IPS DF 4.7 (cell line): ENCODE data around the gene APP.

Experiments used
- DNase-seq: peaks from one replicate; pipeline ENCODE4 v3.0.0-alpha.2; 2013; ENCODE audit warnings: low spot score; ENCODE audit errors: extremely low read depth

APP gene

DNA sequence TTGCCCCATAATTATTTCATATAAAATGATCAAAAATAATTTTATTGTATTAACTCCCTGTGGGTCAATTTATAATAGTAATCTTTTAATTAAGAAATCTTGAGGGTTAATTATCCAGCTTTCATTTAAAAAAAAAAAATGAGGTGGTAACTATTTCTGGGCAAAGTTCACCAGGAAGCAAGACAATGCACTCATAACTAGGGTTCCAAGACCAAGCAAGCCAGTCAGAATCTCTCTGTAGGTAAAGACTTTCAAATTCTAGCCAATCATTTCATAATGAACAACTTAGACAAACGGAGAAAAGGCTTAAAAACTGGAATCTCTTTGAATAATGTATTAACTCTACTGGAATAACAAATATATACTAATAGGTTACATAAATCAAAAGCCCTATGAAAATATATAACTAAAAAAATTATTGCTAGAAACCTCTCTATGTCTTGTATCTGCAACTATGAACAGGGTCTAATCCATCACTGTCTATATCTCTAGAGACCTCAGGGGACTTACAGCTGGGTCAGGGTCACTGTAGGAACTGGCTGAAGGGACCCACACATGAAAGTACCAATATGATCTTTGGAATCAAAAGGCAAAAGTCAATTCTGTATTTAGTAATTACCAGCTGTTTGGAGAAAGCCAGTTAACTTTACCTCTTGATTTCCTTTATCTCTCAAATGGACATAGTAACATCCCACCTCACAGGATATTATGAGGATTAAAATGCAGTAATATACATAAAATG is 43.3 kb downstream of the APP start:
- no peak for DNase-seq

DNA sequence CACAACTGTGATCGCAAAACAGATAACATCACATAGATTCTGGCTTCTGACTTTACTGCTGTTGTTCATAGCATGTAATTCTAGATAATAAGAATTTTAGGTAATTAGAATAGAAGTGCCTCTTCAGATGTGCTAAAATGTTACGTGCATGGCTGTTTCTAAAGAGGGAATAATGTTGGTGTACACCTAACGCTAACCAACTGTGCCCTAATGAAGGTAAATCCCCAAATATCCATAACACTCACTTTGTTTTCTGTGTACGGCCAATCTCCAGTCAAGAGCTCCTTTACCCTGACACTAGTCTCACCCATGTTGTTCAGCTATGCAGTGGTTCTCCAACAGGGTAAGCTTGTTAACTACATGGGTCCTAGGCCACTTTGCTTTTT is 44.4 kb downstream of the APP start:
- DNase-seq: no peak

DNA sequence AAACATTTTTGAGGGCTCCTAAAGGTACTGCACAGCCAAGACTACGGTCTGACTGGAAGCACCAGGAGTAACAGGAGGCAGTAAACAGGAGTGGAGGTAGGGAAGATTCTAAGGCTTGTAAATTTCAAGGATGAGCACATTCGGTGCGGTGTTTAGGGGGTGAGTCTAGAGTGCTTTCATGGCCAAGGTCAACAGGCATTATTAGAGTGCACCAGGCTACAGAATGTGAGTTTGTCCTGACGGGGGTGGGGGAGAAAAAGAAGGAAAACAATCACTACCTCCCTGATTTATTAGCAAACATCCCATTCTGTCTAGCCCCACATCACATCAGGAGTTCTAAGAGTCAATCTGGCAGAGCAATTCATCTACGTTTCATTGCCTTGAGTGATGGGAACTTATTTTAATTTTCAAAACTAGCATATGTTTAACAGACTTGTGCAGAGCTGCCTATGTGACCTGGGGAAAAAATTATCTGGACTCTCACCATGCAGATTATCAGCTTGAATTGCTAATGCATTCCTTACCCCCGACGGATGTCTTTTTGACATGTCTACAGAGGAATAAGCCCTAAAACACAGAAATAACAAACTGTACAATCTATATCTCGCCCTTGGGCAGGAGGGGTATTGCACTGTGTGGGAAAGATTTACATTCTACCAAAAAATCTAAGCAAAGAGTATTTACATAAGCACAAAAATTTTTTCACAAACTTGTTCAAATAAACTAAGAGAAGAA is 45.0 kb downstream of the APP start:
- DNase-seq: no peak

DNA sequence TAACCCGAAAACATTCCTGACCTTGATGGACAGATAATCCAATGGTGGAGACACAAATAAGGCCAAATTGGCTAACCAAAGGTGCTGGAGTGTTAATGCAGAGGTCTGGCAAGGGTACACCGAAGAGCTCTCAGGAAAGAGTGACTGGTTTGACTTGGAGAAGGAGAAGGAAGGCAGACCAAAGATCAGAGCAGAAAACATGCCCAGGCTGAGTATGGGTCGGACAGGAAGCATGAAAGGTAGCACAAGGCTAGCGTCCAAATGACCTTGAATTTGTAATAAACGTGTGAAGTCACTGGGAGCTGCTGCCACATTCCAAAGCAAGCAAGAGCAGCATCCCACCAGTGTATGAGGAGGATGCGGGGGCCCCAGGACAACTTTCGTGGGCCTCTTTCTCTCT is 45.7 kb downstream of the APP start:
- no peak for DNase-seq

DNA sequence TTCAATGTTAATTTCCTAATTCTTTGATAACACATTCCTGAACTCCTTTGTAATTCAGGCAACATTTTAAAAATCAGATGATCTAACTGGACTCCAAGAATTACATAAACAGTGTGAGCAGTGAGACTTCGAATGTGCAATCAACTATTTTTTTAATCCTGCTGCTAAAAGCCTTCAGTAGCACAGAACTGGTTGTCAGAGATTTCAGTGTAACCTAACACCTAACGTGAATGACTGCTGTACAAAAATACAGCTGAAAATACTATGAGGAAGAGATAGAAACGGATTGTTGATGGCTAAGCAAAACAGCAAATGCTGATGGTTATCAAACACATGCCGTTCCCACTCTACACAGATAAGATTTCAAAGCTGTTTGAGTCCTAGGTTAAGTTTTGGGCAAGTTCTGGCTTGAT is 46.1 kb downstream of the APP start:
- no peak for DNase-seq

DNA sequence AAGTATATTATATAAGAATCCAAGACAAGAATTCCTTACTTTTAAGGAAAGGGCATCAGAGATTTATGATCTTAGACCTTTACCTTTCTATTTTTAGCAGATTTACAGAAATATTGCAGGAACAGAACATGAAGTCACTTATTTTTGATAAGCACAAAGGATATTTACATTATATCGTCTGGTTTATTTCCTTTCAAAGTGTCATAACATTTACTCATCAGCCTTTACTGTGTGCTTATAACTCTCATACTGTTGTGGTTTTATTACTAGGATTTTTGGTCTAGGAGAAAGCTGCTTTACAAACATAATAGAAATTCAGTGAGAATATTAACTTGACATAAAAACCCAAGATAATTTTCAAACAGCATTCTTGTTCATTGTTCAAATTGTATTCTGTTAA is 47.6 kb downstream of the APP start:
- no peak for DNase-seq

DNA sequence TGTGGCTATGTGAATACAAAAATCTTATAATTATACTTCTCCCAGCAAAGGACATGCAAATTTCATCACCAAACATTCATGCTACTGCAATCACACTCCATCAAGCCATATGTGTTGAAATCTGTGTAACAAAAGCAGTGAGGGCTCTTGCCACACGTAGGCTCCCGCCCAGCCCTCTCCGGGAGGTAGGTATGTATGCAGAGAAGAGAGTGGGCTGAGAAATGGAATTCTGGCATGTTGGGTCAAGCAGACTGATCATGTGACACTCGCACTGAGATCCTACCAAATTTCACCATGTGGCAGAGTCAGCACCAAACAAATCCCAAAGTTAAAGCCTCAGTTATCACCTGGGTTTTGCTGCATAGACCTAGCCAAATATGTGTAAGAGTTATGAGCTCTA is 49.7 kb downstream of the APP start:
- no peak for DNase-seq

DNA sequence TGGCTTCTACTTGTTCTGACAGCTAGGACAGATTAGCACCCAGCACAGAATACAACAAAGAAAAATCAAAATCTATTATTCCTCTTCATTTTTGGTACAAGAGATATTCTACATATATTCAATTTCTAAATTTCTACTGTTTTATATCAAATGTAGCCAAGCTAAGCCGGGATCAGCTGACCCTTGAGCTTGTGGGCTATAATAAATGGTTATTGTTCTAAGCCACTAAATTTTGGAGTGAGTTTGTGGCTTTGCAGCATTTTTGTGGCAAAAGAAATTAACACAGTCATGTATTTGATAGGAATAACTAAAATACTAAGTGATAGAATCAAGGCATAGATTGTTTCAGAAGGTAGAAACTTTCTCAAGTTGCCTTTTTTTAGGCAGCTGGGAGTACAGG is 50.7 kb downstream of the APP start:
- DNase-seq: no peak

DNA sequence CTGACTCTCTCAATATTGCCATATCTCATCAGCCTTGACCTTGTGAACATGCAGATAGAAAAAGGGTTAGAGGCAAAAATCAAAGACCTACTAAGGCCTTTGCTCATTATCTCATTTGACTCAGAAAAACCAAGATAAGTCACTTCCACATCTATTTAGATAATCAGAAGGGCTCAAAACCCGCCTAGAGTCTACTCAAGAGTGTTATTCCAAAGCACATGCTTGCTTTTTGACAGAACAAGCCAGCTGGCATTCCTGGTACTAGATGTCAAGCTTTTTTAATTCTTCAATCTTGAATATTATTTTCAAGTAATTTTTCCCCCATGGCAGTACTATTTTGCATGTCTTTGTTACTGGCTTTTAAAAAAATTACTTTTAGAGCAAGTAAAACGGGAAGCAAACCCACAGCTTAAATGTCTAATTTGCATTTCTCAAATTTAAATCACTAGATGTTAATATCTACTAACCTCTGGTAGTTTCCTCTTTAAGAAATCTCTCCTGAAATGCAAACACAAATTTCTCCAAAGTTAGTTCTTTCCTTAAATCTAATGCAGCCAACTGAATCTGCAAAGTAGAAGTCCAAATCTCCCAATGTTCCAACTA is 51.5 kb downstream of the APP start:
- no peak for DNase-seq

DNA sequence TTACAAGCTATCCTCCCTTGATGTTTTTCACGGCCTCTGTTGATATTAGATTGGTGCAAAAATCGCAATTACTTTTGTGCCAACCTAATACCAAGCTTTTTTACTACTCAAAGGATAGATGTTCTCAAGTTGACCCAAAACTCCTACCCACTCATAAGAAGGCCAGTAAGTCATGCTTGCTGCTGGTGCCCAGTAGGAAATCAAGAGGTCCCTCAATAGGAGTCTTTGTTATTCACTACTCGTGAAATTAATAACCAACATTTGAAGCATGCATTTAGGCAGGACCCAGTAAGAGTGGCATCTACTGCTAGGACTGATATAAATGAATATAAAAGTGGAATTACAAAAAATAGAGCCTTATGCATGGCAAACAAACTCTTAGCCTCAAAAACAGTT is 52.6 kb downstream of the APP start:
- no peak for DNase-seq

DNA sequence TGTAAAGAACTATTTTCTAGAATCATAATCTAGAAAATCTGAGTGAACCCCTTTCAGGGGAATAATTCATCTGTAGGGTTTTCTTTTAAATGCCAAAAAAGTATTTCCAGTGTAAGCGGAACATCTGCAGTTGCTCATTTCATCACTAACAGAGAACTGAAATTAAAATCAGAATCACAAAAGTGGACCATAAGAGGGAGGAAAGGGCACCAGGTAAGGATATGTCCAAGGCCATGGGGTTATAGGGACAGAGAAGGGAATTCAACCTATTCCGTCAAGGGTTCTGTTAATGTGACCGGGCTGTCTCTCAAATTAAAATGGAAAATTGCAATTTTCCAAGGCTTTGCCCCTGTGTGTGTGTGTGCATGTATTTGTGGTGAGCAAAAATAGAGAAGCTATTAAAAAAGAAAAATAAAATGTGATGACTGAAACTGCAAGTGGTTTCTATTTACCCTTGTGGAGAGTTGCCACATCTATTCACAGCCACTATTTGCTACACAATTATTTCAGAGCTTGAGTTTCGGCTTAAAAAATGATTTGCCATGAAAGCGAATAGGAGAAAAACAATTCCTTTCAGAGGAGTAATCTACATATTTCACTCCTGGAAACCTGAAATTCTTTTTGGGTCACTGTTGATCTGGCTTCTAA is 53.1 kb downstream of the APP start:
- DNase-seq: no peak

DNA sequence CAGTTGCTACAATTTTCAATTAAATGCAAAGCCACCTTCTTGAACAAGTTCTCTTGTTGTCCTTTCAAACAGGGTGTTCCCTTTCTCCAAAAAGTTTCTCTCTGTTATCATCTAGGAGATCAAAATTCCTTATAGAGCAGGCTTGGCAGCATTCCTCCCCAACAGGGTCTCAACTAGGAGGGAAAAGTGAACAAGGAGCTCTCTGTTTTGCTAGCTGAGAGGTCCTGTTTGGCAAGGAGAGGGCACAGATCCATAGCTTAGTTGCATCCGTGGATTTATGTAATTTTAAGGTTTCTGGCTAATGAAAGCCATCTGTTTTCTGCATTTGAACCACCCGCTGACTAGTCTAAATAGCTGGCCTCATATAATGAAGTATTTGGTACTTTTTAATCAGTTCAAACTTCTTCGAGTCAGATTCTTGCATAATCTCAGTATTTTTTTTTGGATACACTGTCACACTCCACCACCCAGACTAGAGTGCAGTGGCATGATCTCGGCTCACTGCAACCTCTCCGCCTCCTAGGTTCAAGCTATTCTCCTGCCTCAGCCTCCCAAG is 54.0 kb downstream of the APP start:
- no peak for DNase-seq

DNA sequence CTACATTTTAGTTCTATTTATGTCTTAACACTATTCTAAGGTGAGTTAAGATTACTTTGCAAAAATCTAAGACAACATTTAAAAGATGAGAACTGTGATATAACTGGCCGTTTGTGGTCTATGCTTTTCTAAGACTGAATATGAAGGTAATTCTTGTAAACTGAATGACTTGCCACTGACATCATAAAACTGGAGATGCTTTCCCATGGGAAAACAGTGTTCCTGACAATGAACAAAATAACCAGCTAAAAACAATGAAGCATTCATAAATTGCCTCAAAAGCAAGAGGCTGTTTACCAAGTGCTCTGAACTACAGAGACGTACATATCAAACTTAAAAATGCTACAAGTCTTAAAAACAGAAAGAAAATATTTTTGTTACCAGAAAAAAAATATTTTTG is 54.7 kb downstream of the APP start:
- DNase-seq: no peak

DNA sequence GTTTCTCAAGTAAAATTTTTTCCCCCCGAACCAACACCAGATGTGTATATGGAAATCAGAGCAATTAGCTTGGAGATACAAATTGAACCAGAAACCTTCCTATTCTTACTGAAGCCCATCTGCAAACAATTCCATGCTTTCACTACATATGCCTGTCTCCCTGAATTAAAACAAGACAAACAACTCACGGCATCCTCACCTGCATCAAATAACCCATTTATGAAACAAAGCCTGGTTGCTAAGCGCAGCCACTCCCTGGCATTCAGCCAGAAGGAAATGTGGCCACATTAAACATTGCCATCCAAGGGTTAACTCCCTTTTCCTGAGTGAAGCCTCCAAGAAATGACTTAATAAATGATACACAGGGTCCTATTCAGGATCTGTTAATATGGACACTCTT is 55.3 kb downstream of the APP start:
- DNase-seq: no peak

DNA sequence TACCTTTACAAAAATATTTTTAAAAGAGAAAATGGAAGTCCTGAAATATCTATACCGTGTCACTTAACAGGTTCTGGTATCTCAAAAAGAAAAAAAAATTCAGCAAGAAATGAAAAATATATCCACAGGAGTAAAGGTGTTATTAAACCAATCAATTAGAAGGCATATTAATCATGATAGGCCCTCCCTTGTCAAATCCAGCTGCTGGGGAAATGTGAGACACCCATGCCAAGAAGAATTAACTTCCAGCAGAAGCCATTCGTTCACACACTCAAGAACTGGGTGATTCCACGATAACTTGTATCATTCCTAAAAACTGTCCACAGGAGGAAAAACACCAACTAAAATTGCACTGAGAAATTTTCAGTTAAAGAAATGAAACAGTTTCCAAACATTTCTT is 57.6 kb downstream of the APP start:
- no peak for DNase-seq

DNA sequence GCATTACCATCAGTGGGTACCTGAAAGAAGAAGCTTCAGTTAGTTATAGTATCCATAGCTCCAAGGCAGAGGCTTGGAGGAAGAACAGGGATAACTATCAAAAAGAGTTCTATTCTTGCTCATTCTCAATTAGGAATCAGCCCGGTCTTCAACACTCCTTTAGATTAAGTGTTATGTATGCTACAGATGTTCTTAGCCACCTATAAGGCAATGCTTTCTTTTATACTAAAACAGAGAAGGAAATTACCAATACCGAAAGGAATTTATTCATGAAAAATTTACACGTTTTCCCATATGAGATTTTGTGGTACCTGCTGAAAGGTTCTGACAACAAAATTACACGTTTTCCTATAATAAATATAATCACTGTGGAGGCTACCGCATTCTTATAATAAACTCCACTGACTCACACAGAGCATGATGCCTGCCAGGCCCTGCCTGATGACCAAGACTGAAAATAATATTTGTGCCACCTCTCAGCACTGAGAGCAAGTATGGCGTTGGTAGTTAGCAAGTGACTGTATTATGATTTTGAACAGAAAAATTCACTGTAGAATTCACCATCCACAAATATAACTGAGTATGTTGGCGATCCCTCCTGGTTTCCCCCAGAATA is 58.3 kb downstream of the APP start:
- no peak for DNase-seq

DNA sequence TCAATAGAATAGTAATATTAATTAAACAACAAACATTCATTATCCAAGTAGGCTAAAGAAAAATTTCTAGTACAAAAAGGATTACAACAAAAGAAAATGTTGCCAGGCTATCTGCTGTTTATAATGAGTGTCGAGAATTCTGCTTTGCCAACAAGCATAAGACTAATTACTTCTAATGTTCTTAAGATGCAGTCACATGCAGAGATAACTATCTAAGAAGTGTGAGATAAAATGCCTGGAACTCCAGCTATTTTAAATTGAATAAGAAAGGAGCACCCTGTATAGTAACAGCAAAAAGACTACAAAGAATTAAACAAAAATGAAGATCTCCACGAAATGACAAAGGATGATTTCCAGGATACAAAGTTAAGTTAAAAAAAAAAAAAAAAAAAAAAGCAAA is 59.9 kb downstream of the APP start:
- no peak for DNase-seq

DNA sequence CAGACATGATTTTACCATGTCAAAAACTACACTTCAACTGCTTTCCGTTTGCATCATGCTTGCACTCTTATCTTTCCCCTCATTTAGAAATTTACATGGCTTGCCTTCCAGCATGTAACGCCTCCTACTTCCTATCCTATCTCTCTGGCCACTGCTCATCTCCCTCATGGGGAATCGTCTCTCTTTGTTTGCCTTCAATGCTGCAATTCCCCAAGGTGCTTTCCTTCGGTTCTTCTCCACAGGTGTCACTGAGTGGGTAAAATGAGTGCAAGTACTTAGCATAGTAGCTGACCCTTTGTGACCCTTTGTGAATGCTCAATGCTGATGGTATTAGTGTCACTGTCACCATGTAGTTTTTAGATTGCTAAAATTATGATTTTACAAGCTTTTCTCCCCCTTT is 63.1 kb downstream of the APP start:
- no peak for DNase-seq

DNA sequence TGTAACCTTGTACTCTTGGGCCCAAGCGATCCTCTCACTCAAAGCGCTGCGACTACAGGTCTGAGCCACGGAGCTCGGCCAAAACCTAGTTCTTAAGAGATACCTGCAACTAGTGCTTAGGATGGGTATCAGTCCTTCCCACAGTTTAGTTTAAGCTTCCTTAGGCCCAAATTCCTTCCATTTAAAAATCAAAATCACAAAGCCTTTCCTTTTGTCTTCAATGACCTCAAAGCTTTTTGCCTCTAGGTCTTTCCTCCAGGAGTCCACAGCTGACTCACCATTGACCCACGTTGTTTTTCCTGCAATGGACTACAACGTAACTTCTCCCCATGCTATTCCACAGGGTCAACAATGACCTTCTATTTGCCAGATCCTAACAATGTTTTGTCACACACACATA is 64.0 kb downstream of the APP start:
- no peak for DNase-seq

DNA sequence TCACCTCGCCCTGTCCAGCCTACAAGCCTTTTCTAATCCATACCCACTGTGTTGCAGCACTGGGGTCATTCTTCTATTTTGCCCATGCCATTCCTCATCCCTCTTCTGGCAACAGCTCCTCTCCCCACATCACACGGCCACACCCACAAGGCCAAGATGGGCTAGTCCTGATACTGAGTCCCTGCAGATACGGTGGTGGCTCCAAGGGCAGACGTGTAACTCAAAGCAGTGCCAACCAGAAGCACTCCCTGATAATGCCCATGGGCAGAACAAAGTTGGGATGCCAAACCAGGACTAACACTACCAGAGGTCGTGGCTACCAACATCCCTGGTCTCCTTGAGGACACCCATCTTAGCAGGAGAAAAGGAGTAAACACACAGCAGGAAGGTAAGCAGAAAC is 64.8 kb downstream of the APP start:
- no peak for DNase-seq

DNA sequence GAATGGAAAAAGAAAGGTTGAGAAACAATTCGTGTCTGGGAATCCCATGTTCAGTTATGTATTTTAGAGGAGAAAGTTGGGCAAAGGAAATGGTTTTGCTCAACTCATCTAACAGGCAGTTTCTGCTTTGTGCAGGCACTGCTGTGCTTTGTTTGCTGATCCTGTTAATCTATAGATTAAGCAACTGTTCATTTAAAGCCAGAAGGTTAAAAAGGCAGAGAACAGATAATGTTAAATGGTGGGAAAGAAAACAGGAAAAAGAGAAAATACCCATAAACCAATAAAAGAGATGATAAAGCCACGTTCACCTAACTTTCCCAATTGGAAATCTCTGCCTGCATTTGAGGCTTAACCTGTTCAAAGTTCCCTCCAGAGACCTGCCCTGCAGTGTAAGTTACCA is 70.0 kb downstream of the APP start:
- DNase-seq: no peak
